ENCODE measurements around the gene GINS2.

- TF ChIP-seq EZH2phosphoT487 (IDR thresholded peaks at IDR 0.05; ENCODE audit: borderline replicate concordance, low read depth, low read length) = no peak
- no peak for TF ChIP-seq CTCF (conservative IDR thresholded peaks at IDR 0.05; ENCODE audit: low read length)
These were observed 48.2 kb downstream of the GINS2 start for GRCh38 chr16:85640585-85640984.

All from OCI-LY7 (cell line).